GM12864 (cell line): ENCODE data around the gene DAPK1.

Experiments
- DNase-seq: peaks from one replicate; pipeline ENCODE4 v3.0.0-alpha.2; 2011; ENCODE audit warnings: low read depth
- H3K4me3 ChIP-seq: 2 replicates; pipeline ENCODE4 v1.5.1; 2011; ENCODE audit warnings: mild to moderate bottlenecking, low read depth, low read length, control low read depth
- CTCF ChIP-seq: IDR thresholded peaks from 2 replicates; pipeline ENCODE4 v1.5.1; 2011; ENCODE audit warnings: low read depth, mild to moderate bottlenecking, moderate library complexity, low read length, control low read depth, inconsistent platforms; ENCODE audit errors: missing control alignments

Gene DAPK1

GRCh38 chr9:87587356-87587745 lies 89.7 kb downstream of the DAPK1 start:
- no peak for TF ChIP-seq CTCF

GRCh38 chr9:87587864-87588263 lies 90.2 kb downstream of the DAPK1 start:
- no peak for DNase-seq
- no peak for TF ChIP-seq CTCF
- H3K4me3 ChIP-seq = no peak overlapping the region

More at GRCh38 chr9:87587356-87587745, 89.7 kb downstream of the DAPK1 start:
- DNase-seq = no peak
- no peak overlapping the region for H3K4me3 ChIP-seq

- H3K4me3 ChIP-seq = no peak overlapping the region
- TF ChIP-seq CTCF = no peak
- no peak for DNase-seq
Observed at GRCh38 chr9:87588339-87588738, 90.7 kb downstream of the DAPK1 start.

GRCh38 chr9:87590996-87591395 lies 93.3 kb downstream of the DAPK1 start:
- TF ChIP-seq CTCF = no peak
- DNase-seq = no peak
- H3K4me3 ChIP-seq = no peak overlapping the region

- no peak for TF ChIP-seq CTCF
- no peak overlapping the region for H3K4me3 ChIP-seq
- no peak for DNase-seq
Observed at GRCh38 chr9:87592554-87593358, 95.1 kb downstream of the DAPK1 start.

GRCh38 chr9:87593359-87593980 lies 95.8 kb downstream of the DAPK1 start:
- TF ChIP-seq CTCF = no peak
- DNase-seq = no peak
- H3K4me3 ChIP-seq = no peak overlapping the region
